Sigmoid colon (tissue), 7 donors: ENCODE data around the gene TMEM82. TPM values are rescaled to one million over a fixed set of nuclear protein-coding genes. Genes with fewer than 3 reads are reported as not detected.

Source experiments
- DNase-seq: peaks from one replicate; pipeline ENCODE4 v3.0.0-alpha.2; 2019
- H3K27ac ChIP-seq, 4 donors: fragments of 200-600 bp; sonication (generic); one replicate each; pipeline ENCODE4 v1.5.1; 2016 to 2019; ENCODE audit warnings: mild to moderate bottlenecking in 1 of 4
- H3K27me3 ChIP-seq, 3 donors: fragments of 200-600 bp; sonication (generic); one replicate each; pipeline ENCODE4 v1.5.1; 2019; ENCODE audit warnings: mild to moderate bottlenecking in 1 of 3
- H3K36me3 ChIP-seq, 4 donors: fragments of 200-600 bp; sonication (generic); one replicate each; pipeline ENCODE4 v1.5.1; 2016 to 2019
- H3K4me1 ChIP-seq, 4 donors: fragments of 200-600 bp; sonication (generic); one replicate each; pipeline ENCODE4 v1.5.1; 2017 to 2019
- H3K4me3 ChIP-seq, 4 donors: fragments of 200-600 bp; sonication (generic); one replicate each; pipeline ENCODE4 v1.5.1; 2017 to 2019; ENCODE audit warnings: mild to moderate bottlenecking in 2 of 4, moderate library complexity in 1 of 4
- H3K9me3 ChIP-seq, 4 donors: fragments of 200-600 bp in 3 of 4; sonication (generic) in 3 of 4; one replicate each; pipeline versions ENCODE4 v1.5.1 to v1.6.1; 2013 to 2019
- CTCF ChIP-seq, 4 experiments: fragments of 450-650 bp in 3 of 4; fragments of 200-600 bp in 1 of 4; IDR thresholded peaks; one replicate each; pipeline ENCODE4 v1.5.1; 2016 to 2019; ENCODE audit warnings: antibody characterized with exemption in 4 of 4, mild to moderate bottlenecking in 3 of 4, moderate library complexity in 2 of 4
- EP300 ChIP-seq, 4 donors: sonication (generic); formaldehyde crosslinking; IDR thresholded peaks; one replicate each; pipeline ENCODE4 v1.6.1; 2017; ENCODE audit warnings: antibody characterized with exemption in 4 of 4
- POLR2A ChIP-seq, 2 donors: fragments of 450-650 bp; IDR thresholded peaks; one replicate each; pipeline ENCODE4 v1.6.1; 2016; ENCODE audit warnings: antibody characterized with exemption in 2 of 2, mild to moderate bottlenecking in 2 of 2, moderate library complexity in 2 of 2
- POLR2AphosphoS5 ChIP-seq, 4 donors: sonication (generic); formaldehyde crosslinking; IDR thresholded peaks; one replicate each; pipeline ENCODE4 v1.6.1; 2017; ENCODE audit warnings: antibody characterized with exemption in 4 of 4
- WGBS, 2 donors: extraction: QIAGEN DNeasy Blood & Tissue Kit; methylation state at CpG; one replicate each; pipeline ENCODE4 v1.1.7; 2013; 5-methylcytosine and 5-hydroxymethylcytosine counted together
- intact Hi-C: fragments of 100-400 bp; cut with DNase I; formaldehyde crosslinking; loops from one replicate; pipeline ENCODE4 v1.15.1; 2023
- polyA plus RNA-seq, 3 donors: library from polyadenylated mRNA; stranded (reverse); fragments of 200-250 nt; gene quantifications; one replicate each; pipeline ENCODE4 v1.2.3, GENCODE V29; 2013
- total RNA-seq, 4 donors: library from RNA; depleted of rRNA; stranded (reverse); fragments of >200 nt; gene quantifications; one replicate each; pipeline ENCODE4 v1.1.0, GENCODE V29; 2016
- donor health status: healthy with polysubstance abuse.
- donor health status: Bipolar disorder and iron deficiency.
- donor health status: healthy.

Gene TMEM82
- total and polyA plus RNA-seq, 7 donors: 0.55 to 19.3 (median 11.1) TPM; not detected in 3

GRCh38 chr1:15727424-15727823, 14.9 kb upstream of the TMEM82 start:
- intact Hi-C loops: no loop called here
- no peak for TF ChIP-seq POLR2A (IDR thresholded peaks at IDR 0.05)
- no peak for TF ChIP-seq POLR2AphosphoS5 (IDR thresholded peaks at IDR 0.05)
- TF ChIP-seq CTCF (IDR thresholded peaks at IDR 0.05): no peak
- no peak for TF ChIP-seq EP300 (IDR thresholded peaks at IDR 0.05)
- Histone ChIP-seq H3K27ac (no peak overlapping the region), H3K9me3 (no peaks in the 10 kb centered on the region), H3K4me1 (peaks cover 0 to 9% (median 3%) of the 10 kb centered on the region in 4 donors), H3K4me3 (no peak overlapping the region), H3K27me3 (no peaks in the 10 kb centered on the region), H3K36me3 (peaks cover 52 to 95% (median 74%) of the 10 kb centered on the region in 4 donors)
- DNase-seq: no peak
- WGBS, 2 donors: 90 to 92% methylated on average over 13 of the region's 13 CpGs

- H3K4me1 ChIP-seq: peaks cover 0 to 3% (median under 1%) of the 10 kb centered on the region in 4 donors
- H3K9me3 ChIP-seq: no peaks in the 10 kb centered on the region
- H3K4me3 ChIP-seq: no peak overlapping the region
- WGBS, 2 donors: 96% methylated on average over 23 of the region's 23 CpGs
- no peak overlapping the region for H3K27ac ChIP-seq
- intact Hi-C loops: no loop called here
- no peak for DNase-seq
- peaks cover 52 to 95% (median 80%) of the 10 kb centered on the region in 4 donors for H3K36me3 ChIP-seq
- TF ChIP-seq POLR2AphosphoS5 (IDR thresholded peaks at IDR 0.05) (no peak), CTCF (IDR thresholded peaks at IDR 0.05) (no peak), EP300 (IDR thresholded peaks at IDR 0.05) (no peak)
- no peaks in the 10 kb centered on the region for H3K27me3 ChIP-seq
Observed at GRCh38 chr1:15727866-15728534, 14.3 kb upstream of the TMEM82 start.

GRCh38 chr1:15728937-15729657, 13.2 kb upstream of the TMEM82 start:
- no peak for DNase-seq
- H3K27me3 ChIP-seq: no peaks in the 10 kb centered on the region
- H3K4me3 ChIP-seq: no peak overlapping the region
- intact Hi-C loops: no loop called here
- peaks cover 58 to 96% (median 85%) of the 10 kb centered on the region in 4 donors for H3K36me3 ChIP-seq
- 89 to 96% methylated on average over 22 of the region's 22 CpGs for WGBS, 2 donors
- TF ChIP-seq POLR2A (IDR thresholded peaks at IDR 0.05) (no peak), CTCF (IDR thresholded peaks at IDR 0.05) (no peak), EP300 (IDR thresholded peaks at IDR 0.05) (no peak), POLR2AphosphoS5 (IDR thresholded peaks at IDR 0.05) (no peak)
- no peak overlapping the region for H3K27ac ChIP-seq
- no peaks in the 10 kb centered on the region for H3K9me3 ChIP-seq
- H3K4me1 ChIP-seq: no peaks in the 10 kb centered on the region

- intact Hi-C loops: no loop called here
- H3K4me3 ChIP-seq: no peak overlapping the region
- WGBS, 2 donors: 96 to 97% methylated on average over 16 of the region's 16 CpGs
- DNase-seq: no peak
- H3K36me3 ChIP-seq: peaks cover 61 to 98% (median 83%) of the 10 kb centered on the region in 4 donors
- peaks cover 0 to 3% (median 0%) of the 10 kb centered on the region in 4 donors for H3K4me1 ChIP-seq
- H3K27me3 ChIP-seq: no peaks in the 10 kb centered on the region
- TF ChIP-seq EP300 (IDR thresholded peaks at IDR 0.05) (no peak), CTCF (IDR thresholded peaks at IDR 0.05) (no peak), POLR2AphosphoS5 (IDR thresholded peaks at IDR 0.05) (no peak), POLR2A (IDR thresholded peaks at IDR 0.05) (no peak)
- no peaks in the 10 kb centered on the region for H3K9me3 ChIP-seq
- no peak overlapping the region for H3K27ac ChIP-seq
Observed at GRCh38 chr1:15730423-15730822, 11.9 kb upstream of the TMEM82 start.
